GM12874 (cell line): ENCODE data around the gene L3MBTL4.

ENCODE experiments used
- TF ChIP-seq, protein P1 (sequence below): IDR thresholded peaks from 2 replicates; pipeline ENCODE4 v1.5.1; 2011; ENCODE audit warnings: low read depth, mild to moderate bottlenecking, control low read depth, low read length, moderate library complexity; ENCODE audit not compliant: insufficient read depth

L3MBTL4 gene

DNA sequence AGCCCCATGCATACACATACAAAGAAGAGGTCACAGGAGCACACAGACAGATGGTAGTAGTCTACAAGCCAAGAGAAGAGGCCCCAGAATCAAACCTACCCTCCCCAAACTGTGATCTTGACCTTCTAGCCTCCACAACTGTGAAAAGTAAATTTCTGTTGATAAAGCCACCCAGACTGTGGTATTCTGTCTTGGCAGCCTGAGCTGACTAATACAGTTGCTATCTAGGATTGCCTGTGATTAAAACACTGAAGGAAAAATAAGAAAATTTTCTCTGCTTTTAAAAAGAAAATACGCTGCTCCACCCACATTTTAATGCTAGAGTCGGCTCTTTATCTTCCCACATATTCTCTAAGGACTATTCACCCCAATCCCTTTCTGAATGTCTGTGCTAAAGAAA is 375.7 kb downstream of the L3MBTL4 start:
- TF ChIP-seq, protein P1, sequence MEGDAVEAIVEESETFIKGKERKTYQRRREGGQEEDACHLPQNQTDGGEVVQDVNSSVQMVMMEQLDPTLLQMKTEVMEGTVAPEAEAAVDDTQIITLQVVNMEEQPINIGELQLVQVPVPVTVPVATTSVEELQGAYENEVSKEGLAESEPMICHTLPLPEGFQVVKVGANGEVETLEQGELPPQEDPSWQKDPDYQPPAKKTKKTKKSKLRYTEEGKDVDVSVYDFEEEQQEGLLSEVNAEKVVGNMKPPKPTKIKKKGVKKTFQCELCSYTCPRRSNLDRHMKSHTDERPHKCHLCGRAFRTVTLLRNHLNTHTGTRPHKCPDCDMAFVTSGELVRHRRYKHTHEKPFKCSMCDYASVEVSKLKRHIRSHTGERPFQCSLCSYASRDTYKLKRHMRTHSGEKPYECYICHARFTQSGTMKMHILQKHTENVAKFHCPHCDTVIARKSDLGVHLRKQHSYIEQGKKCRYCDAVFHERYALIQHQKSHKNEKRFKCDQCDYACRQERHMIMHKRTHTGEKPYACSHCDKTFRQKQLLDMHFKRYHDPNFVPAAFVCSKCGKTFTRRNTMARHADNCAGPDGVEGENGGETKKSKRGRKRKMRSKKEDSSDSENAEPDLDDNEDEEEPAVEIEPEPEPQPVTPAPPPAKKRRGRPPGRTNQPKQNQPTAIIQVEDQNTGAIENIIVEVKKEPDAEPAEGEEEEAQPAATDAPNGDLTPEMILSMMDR = no peak

DNA sequence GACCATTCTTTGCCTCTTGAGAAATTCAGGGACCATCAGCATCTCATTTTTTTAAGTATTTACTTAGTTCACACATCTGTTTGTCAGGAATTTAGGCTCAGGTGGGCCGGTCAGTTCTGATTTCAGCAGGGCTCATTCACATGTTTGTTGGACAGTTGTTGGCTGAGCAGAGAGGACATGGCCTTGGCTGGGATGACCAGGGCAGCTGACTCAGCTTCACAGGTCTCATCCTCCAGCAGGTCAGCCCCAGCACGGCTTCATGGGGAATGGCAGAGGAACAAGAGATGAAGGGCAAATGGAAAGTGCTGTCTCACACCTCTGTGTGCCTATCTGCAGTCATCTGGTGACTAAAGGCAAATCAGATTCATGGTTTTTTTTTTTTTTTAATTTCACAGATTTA is 383.3 kb downstream of the L3MBTL4 start:
- TF ChIP-seq, protein P1 = no peak

- TF ChIP-seq, protein P1 = no peak
Observed at GRCh38 chr18:6031002-6031401, 383.7 kb downstream of the L3MBTL4 start.

GRCh38 chr18:6024745-6025248 is 389.9 kb downstream of the L3MBTL4 start:
- TF ChIP-seq, protein P1 = no peak

- TF ChIP-seq, protein P1 = no peak
Observed at GRCh38 chr18:6023551-6023950, 391.2 kb downstream of the L3MBTL4 start.

- TF ChIP-seq, protein P1 = no peak
Observed at GRCh38 chr18:6022845-6023244, 391.9 kb downstream of the L3MBTL4 start.

- TF ChIP-seq, protein P1 = no peak
Observed at GRCh38 chr18:6022074-6022444, 392.7 kb downstream of the L3MBTL4 start.
